ENCODE measurements around the gene RRAS.
"Not testable (repeated sequence)": the region's sequence is repeated elsewhere in the genome, so short reads cannot be mapped to it uniquely, and the experiment has no call there.

The RRAS gene

DNA sequence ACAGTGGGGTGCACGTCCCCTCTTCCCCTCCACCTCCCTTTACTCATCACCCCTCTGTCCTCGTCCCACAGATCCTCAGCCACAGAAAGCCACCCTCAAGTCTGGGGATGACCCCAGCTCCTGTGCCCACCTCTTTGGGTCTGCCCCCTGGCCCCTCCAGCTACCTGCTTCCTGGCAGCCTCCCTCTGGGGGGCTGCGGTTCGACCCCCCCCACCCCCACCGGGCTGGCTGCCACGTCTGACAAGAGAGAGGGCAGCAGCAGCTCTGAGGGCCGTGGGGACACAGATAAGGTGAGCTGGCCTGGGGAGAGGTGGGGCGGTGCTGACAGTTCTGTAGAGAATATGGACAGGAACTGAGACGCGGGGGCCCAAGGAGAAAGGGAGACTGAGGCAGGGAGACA, 14.6 kb upstream of the RRAS start:
- DNase-seq (ENCODE audit: low spot score), result no peak

DNA sequence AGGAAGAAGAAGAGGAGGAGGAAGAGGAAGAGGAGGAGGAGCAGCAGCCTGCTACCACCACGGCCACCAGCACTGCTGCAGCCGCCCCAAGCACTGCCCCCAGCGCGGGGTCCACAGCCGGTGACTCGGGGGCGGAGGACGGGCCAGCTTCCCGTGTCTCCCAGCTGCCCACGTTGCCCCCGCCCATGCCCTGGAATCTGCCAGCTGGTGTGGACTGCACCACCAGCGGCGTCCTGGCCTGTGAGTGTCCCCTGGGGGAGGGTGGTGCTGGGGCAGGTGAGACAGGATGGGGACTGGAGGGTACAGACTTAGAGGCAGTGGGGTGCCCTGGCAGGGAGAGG, 13.5 kb upstream of the RRAS start:
- DNase-seq (ENCODE audit: low spot score), result no peak

DNA sequence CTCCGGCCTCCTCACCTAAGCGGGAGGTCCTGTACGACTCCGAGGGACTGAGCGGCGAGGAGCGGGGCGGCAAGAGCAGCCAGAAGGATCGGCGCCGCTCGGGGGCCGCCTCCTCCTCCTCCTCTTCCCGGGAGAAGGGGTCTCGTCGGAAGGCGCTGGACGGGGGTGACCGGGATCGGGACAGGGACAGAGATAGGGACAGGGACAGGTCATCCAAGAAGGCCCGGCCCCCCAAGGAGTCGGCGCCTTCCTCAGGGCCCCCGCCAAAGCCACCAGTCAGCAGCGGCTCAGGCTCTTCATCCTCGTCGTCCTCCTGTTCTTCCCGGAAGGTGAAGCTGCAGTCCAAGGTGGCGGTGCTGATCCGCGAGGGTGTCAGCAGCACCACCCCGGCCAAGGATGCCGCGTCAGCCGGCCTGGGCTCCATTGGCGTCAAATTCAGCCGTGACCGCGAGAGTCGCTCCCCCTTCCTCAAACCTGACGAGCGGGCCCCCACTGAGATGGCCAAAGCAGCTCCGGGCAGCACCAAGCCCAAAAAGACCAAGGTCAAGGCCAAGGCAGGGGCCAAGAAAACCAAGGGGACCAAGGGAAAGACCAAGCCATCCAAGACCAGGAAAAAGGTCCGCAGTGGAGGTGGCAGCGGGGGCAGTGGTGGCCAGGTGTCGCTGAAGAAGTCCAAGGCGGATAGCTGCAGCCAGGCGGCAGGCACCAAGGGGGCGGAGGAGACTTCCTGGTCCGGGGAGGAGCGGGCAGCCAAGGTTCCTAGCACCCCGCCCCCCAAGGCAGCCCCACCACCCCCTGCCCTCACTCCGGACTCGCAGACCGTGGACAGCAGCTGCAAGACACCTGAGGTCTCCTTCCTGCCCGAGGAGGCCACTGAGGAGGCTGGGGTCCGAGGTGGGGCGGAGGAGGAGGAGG, 12.9 kb upstream of the RRAS start:
- DNase-seq (ENCODE audit: low spot score), result no peak

DNA sequence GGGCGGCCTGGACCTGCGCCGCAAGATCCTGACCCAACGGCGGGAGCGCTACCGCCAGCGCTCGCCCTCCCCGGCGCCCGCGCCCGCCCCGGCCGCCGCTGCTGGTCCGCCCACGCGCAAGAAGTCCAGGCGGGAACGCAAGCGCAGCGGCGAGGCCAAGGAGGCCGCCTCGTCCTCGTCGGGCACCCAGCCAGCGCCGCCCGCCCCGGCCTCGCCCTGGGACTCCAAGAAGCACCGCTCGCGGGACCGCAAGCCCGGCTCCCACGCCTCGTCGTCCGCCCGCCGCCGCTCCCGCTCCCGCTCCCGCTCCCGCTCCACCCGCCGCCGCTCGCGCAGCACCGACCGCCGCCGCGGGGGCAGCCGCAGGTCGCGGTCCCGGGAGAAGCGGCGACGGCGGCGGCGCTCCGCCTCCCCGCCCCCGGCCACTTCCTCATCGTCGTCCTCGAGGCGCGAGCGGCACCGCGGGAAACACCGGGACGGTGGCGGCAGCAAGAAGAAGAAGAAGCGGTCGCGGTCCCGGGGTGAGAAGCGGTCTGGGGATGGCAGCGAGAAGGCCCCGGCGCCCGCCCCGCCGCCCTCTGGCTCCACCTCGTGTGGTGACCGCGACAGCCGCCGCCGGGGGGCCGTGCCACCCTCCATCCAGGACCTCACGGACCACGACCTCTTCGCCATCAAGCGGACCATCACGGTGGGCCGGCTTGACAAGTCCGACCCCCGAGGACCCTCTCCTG, 12.0 kb upstream of the RRAS start:
- DNase-seq (ENCODE audit: low spot score), result no peak

DNA sequence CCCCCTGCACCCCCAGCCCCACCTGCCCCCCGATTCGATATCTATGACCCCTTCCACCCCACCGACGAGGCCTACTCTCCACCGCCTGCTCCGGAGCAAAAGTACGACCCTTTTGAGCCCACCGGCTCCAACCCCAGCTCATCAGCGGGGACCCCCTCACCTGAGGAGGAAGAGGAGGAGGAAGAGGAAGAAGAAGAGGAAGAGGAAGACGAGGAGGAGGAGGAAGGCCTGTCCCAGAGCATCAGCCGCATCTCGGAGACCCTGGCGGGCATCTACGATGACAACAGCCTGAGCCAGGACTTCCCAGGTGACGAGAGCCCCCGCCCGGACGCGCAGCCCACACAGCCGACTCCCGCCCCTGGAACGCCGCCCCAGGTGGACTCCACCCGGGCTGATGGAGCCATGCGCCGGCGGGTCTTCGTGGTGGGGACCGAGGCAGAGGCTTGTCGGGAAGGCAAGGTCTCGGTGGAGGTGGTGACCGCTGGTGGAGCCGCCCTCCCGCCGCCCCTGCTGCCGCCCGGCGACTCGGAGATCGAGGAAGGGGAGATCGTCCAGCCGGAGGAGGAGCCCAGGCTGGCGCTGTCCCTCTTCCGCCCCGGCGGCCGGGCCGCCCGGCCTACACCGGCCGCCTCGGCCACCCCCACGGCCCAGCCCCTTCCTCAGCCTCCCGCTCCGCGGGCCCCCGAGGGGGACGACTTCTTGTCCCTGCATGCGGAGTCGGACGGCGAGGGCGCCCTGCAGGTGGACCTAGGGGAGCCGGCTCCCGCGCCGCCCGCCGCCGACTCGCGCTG, 11.3 kb upstream of the RRAS start:
- DNase-seq (ENCODE audit: low spot score), result no peak

DNA sequence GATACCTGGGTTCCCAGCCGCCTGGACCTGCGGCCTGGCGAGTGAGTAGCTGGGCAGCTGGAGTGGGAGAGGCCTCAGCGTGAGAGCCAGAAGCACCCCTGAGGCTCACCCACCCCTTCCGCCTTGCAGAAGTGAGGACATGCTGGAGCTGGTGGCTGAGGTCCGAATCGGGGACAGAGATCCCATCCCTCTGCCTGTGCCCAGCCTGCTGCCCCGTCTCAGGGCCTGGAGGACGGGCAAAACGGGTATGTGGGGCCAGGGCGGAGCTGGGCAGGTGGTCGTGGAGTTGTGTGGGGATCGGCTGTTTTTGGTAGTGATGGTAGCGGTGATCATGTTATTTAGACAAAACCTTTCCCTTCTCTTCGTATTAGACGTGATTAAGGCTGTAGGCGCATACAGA, 6.6 kb upstream of the RRAS start:
- DNase-seq (ENCODE audit: low spot score), result no peak

DNA sequence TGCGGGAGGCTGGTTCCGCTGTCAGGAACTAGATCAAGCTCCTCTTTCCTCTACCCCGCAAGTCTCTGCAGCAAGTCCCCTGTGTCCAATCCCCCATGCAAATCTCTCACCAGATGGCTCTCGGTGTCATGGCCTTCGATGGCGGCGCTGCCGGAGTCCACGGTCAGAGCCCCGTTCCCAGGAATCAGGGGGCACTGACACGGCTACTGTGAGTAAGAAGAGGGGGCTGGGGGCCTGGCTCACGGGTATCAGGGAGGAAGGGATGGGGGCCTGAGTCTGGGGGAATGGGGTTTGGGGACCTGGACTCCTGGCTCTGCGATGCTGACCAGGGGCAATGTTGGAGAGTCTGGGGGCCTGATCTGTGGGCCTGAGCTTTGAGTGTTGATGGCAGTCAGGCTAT, 6.1 kb upstream of the RRAS start:
- DNase-seq (ENCODE audit: low spot score), result no peak

DNA sequence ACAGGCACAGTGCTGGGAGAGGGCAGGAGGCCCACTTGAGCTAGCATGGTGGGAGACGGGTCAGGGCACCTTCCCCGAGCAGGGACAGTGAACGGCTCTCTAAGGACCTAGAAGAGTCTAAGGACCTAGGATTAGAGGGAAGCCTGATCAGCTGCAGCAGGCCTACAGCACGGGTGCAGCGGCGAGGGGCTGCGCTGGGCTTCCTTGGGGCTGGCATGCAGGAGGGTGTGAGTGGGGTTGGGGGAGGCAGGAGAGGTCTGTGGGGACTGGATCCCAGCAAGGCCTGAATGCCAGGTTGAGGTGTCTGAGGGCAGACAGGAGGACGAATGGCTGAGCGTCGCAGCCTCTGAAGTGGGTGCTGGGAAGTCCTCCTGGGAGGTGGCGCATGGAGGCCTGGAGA, 5.6 kb upstream of the RRAS start:
- DNase-seq (ENCODE audit: low spot score), result no peak

DNA sequence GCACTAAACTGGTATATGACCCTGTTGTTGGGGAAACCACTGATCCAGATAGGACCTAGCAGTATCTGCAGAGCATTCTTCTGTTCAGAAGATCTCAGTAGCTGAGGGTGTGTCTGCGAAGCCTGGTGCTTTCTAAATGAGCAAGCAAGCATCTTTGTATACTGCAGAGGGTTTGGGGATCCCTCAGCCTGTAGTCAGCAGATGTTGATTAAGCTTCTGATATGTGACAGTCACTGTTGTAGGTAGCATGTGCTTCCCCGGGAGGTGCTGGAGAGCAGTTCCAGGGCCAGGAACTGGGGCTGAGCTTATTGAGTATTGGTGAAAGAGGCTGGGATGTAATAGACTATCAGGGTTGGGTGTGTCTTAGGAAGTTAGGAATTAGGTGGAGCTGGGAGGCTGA, 3.5 kb upstream of the RRAS start:
- DNase-seq (ENCODE audit: low spot score), result peak; percentile 37

DNA sequence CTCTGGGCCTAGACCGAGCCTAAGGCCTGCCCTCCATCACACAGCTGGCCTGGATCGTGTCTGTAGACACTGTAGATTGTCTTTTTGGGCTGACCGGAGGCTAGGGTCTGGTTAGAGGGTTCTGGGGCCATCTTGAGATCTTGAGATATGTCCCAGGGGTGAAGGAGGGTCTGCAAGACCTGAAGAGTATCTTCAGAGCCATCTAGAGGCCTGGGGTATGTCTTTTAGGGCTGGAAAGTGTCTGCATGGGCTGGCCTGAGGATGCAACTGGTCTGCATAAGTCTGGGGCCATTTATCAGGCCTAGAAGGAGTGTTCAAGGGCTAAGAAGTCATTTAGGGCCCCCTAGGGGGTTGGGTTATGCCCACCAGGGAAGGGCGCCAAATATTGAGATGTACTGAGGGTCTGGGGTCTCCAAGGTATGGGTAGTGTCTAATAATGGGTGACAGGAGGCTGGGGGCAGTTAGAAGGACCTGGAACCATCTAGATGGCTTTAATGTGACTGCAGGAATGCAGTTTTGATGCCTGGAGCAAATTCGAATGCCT, 2.6 kb upstream of the RRAS start:
- DNase-seq (ENCODE audit: low spot score), result no peak

DNA sequence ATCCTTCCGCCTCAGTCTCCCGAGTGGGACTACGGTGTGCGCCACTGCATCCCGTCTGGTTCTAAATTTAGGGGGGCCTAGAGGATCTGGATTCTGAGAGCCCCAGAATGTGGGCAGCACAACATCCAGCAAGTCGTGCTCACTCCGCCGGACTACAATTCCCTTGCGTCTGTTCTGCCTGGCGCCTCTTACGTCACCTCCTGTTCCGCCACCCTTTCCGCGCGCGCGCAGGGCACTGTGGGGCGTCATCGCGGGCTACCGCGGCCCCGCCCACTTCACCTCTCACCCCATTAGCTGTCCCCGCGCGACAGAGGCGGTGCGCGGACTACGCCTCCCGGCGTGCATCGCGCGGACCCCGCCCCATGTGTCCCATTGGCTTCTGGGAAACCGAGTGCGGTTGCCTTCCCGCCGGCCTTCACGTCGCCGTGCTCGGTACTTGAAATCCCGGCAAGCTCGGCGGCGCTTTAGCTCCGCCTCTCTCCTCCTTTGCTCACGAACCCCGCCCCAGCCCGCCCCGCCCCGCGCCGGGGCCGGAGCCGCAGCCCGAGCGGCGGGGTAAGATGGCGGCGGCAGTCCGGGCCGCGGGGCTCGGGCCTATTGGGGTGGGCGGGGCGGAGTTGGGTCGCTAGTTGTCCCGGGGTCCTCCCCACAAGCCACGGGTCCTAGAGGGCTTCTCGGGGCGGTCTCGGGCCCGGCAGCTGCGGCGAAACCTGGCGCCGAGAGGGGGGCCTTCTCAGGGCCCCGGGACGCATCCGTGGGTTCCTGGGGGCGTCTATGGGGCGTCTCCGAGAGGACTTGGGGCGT, 1.9 kb upstream of the RRAS start, which contains the start of gene SCAF1:
Gene SCAF1, plus strand, starts transcription at position 522 of the 804 bp plus-strand sequence. CDS start 2,818 bp downstream, outside the sequence.
- DNase-seq (ENCODE audit: low spot score), result peak; percentile 100

DNA sequence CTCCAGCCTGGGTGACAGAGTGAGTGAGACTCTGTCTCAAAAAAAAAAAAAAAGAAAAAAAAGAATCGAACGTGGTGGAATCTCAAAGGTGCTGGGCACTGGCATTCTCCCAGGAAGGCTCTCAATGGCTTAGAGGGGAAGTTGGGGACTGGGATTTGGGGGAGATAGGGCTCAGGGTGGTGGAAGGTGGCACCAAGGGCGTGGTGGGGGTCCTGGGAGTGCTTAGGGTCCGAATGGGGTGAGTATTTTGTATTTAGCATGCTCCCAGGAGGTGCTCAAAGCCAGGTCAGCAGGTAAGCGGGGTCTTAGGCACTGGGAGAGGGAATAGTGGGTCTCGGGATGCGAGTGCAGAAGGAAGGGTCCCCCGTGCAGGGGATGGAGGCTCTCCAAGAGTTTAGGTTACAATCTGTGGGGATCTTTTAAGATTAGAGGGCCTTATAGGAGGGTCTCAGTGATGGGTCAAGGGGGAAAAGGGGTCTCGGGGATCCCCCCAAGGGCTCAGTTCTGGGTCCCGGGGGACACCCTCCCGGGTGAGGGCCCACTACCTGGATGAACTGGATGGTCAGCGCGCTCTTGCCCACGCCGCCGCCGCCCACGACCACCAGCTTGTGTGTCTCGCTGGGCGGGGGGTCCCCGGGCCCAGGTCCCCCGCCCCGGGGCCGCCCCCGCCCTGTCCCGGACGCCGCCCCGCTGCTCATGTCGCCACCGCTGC, 386 bp downstream of the RRAS start:
- DNase-seq (ENCODE audit: low spot score), result no peak

DNA sequence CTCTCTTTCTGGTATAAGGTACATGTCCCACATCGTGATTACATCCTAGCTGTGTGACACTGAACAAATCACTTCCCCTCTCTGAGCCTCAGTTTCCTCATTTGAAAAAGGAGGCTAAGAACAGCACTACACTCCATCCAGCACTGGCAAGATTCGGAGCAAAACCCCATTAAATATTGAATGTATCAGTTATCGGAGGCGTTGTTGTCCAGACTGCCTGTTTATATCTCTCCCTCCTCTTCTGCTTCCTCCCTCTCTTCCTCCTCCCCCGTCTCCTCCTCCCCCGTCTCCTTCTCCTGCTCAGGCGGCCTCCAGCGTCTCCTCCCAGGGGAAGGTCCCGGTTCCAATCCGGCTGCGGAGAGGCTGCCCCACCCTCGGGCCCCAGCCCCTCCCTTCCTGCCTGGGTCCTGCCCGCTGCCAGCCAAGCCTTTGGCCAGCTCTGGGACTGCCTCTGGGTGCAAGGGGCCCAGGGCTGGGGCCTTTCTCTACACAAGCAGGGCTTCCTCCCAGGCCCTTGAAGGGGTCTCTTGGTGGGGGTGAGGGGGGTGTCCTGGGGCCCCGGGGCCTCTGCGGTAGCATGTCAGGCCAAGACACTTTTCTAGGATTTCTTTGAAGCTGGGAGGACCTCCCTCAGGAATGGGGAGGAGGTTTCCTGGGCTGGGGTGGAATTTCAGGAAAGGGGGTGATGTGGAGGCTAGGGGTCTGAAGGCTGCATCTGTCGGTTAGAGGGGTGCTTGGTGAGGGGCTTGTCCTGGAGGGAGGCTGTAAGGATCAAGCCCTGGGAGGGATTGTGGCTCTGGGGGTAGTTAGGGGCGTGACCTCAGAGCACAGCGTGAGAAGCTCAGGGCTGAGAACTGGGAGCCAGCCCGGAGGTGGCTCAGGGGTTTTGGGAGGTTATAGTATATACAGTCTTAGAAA, 1.9 kb downstream of the RRAS start:
- peak; percentile 54 for DNase-seq (ENCODE audit: low spot score)

DNA sequence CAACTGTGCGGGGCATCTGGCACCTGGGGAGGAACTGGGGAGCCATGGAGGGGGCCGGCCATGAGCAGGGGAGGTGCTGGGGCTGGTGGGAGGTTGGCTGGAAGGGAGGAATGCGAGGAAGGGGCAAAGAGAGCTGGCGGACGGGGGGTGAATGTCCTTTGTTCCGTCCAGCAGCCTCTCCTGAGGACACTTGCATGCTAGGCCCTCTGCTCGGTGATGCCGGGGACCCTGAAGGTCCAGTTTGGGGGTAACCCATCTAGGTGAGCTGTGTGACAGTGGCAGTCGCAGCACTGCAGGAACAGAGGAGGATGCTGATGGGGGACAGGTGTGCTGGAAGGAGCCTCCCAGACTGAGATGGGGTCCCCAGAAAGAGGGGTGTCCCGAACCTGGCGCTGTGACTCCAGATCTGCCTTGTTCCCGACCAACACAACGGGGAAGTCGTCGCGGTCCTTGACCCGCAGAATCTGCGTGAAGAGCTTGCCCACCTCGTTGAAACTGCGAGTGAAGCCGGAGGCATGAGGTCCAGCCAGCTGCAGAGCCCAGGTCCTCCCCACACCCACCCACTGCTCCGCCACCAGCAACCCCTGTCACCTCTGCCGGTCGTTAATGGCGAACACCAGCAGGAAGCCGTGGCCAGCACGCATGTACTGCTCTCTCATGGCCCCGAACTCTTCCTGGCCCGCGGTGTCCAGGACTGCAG, 3.6 kb downstream of the RRAS start:
- DNase-seq (ENCODE audit: low spot score), result no peak

DNA sequence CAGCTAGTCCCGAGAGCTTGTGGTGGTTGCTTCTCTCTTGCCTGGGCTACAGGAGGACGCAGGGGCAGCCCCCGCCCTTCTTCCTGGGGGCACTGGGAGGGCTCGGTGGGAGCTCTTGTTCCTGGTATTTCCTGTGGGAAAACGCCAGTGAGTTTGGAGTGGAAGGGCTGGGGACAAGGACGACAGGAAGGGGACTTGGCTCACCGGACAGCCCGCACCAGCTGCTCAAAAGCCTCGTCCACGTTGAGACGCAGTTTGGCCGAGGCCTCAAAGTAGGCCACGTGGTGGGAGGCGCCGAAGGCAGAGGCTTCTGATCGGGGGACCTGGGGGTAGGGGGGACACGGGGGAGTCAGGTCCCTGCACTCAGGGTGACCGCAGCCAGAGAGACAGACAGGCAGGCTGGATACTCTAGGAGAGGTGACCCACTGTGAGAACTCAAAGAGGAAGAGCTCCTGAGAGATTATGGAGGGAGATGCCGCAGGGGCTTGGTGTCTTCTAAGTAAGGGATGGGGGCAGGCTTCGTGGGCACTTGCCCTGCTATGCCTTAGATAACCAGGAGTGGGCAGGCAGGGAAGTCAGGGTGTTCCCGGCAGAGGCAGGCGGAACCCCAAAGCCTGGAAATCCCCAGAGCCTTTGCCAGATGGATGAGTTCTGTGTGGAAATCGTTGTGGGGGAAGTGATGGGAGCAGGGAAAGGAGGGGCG, 4.3 kb downstream of the RRAS start:
- DNase-seq (ENCODE audit: low spot score), result no peak

DNA sequence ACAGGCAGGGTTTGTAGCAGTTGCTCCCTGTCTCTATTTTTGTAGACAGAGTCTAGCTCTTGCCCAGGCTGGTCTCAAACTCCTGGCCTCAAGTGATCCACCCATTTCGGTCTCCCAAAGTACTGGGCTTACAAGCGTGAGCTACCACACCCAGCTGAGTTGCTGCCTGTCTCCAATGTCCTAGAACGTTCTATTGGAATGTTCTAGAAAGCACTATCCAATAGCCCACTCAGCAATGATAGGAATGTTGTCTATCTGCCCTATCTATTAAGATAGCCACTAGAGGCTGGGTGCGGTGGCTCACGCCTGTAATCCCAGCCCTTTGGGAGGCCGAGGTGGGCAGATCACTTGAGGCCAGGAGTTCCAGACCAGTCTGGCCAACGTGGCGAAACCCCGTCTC, 6.7 kb downstream of the RRAS start:
- DNase-seq (ENCODE audit: low spot score), result not testable (repeated sequence)

DNA sequence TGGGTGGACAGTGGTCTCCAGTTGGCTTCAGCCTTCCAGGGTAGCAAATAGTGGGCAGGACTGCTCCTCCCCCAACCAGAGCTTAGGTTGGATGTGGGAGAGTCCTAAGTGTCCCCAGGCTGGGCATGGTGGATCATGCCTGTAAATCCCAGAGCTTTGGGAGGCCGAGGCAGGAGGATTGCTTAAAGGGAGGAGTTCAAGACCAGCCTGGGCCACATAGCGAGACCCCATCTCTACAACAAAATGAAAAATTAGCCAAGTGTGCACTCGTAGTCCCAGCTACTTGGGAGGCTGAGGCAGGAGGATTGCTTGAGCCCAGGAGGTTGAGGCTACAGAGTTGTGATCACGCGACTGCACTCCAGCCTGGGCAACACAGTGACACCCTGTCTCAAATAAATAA, 7.4 kb downstream of the RRAS start:
- no peak for DNase-seq (ENCODE audit: low spot score)

DNA sequence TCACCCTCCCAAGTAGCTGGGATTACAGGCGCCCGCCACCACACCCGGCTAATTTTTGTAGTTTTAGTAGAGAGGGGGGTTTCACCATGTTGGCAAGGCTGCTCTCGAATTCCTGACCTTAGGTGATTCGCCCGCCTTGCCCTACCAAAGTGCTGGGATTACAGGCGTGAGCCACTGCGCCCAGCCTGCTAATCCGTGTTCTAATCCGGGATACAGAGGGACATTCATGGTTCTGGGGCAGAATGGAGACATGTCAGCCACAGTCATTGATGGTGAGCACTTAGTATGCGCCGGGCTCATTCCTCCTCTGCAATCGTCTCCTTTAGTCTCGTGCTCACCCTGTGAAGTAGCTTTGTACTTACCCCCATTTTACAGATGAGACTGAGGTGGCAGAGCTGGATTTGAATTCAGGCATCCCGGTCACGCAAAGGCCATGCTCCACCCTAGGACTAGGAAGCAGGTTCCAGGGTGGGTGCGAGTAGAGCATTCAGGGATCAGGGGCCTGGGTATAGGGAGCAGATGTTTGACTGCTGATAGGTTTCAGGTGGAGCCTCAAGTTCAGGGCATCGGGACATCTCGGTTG, 8.2 kb downstream of the RRAS start:
- no peak for DNase-seq (ENCODE audit: low spot score)

All from hematopoietic multipotent progenitor cell treated with erythropoietin and hydrocortisone succinate and interleukin-3 and kit ligand, for 17 days (in vitro differentiated cells).